A673 (cell line): Measurements from ENCODE around the gene KRTAP1-5. TPM values are rescaled to one million over a fixed set of nuclear protein-coding genes. Genes with fewer than 3 reads are reported as not detected.

Source experiments
- BruUV-seq: library from RNA; stranded (reverse); fragments of 400-500 nt; replicated peaks from 2 replicates; lab custom pipeline; 2021; lab: Mats Ljungman, UMichigan
- CTCF ChIA-PET: fragments of 300-600 bp; sonication (Branson Sonifier 250); formaldehyde crosslinking; loops from one replicate; lab custom pipeline; 2022; ENCODE audit warnings: antibody characterized with exemption; lab: Charles Lee
- POLR2A ChIA-PET: fragments of 300-600 bp; sonication (Branson Sonifier 250); formaldehyde crosslinking; loops from one replicate; lab custom pipeline; 2022; ENCODE audit warnings: antibody characterized with exemption; ENCODE audit not compliant: low non-redundant PET; lab: Charles Lee
- DNase-seq: peaks from one replicate; pipeline ENCODE4 v3.0.0-alpha.2; 2015; ENCODE audit warnings: low spot score
- H3K27ac ChIP-seq: fragments of 200-600 bp; sonication (generic); 2 replicates; pipeline ENCODE4 v1.5.1; 2016; ENCODE audit warnings: mixed run types, low read depth, mild to moderate bottlenecking, mixed read lengths, antibody characterized with exemption, low read length; ENCODE audit not compliant: poor library complexity, severe bottlenecking
- H3K27me3 ChIP-seq: fragments of 200-600 bp; sonication (generic); replicated peaks from 2 replicates; pipeline ENCODE4 v1.6.1; 2017; ENCODE audit warnings: mixed run types, low read depth, mild to moderate bottlenecking, mixed read lengths, antibody characterized with exemption, low read length; ENCODE audit not compliant: insufficient read depth, poor library complexity
- H3K36me3 ChIP-seq: fragments of 200-600 bp; sonication (generic); 2 replicates; pipeline ENCODE4 v1.6.1; 2016; ENCODE audit warnings: mixed run types, mild to moderate bottlenecking, mixed read lengths, antibody characterized with exemption, low read length; ENCODE audit not compliant: insufficient read depth, poor library complexity, severe bottlenecking
- H3K4me1 ChIP-seq: fragments of 200-600 bp; sonication (generic); 2 replicates; pipeline ENCODE4 v1.6.1; 2017; ENCODE audit warnings: mixed run types, mild to moderate bottlenecking, mixed read lengths, antibody characterized with exemption, low read length; ENCODE audit not compliant: insufficient read depth, poor library complexity, severe bottlenecking
- H3K4me3 ChIP-seq: fragments of 200-600 bp; sonication (generic); 2 replicates; pipeline ENCODE4 v1.5.1; 2016; ENCODE audit warnings: low read depth, mixed run types, mild to moderate bottlenecking, mixed read lengths, low read length; ENCODE audit not compliant: poor library complexity, severe bottlenecking
- H3K9me3 ChIP-seq: fragments of 200-600 bp; sonication (generic); 2 replicates; pipeline ENCODE4 v1.6.1; 2016; ENCODE audit warnings: mixed run types, low read depth, mild to moderate bottlenecking, mixed read lengths, antibody characterized with exemption, low read length; ENCODE audit not compliant: poor library complexity, severe bottlenecking
- EZH2 ChIP-seq: fragments of 200-600 bp; sonication (generic); IDR thresholded peaks from 2 replicates; pipeline ENCODE4 v1.6.1; 2017; ENCODE audit warnings: borderline replicate concordance, low read depth, mild to moderate bottlenecking, mixed read lengths, antibody characterized with exemption, low read length; ENCODE audit not compliant: poor library complexity, severe bottlenecking
- intact Hi-C: fragments of 100-400 bp; cut with micrococcal nuclease; formaldehyde crosslinking; loops from one replicate; pipeline ENCODE4 v1.10.0; 2022; ENCODE audit not compliant: unreplicated experiment
- total RNA-seq: library from RNA; stranded (reverse); gene quantifications from 2 replicates; pipeline ENCODE4 v1.2.3, GENCODE V29; 2021
- TF ChIP-seq, protein P1 (sequence below): fragments of 300-800, 200-600 bp; sonication (generic); conservative IDR thresholded peaks from 2 replicates; pipeline ENCODE4 v1.5.1; 2017; ENCODE audit warnings: low read depth, mild to moderate bottlenecking, antibody characterized with exemption, low read length, moderate library complexity, mixed read lengths

Gene KRTAP1-5
- total RNA-seq, 1 experiment from 2014 or later = not detected

- ChIA-PET POLR2A (no interaction called here), CTCF (no interaction called here)
- TF ChIP-seq, protein P1, sequence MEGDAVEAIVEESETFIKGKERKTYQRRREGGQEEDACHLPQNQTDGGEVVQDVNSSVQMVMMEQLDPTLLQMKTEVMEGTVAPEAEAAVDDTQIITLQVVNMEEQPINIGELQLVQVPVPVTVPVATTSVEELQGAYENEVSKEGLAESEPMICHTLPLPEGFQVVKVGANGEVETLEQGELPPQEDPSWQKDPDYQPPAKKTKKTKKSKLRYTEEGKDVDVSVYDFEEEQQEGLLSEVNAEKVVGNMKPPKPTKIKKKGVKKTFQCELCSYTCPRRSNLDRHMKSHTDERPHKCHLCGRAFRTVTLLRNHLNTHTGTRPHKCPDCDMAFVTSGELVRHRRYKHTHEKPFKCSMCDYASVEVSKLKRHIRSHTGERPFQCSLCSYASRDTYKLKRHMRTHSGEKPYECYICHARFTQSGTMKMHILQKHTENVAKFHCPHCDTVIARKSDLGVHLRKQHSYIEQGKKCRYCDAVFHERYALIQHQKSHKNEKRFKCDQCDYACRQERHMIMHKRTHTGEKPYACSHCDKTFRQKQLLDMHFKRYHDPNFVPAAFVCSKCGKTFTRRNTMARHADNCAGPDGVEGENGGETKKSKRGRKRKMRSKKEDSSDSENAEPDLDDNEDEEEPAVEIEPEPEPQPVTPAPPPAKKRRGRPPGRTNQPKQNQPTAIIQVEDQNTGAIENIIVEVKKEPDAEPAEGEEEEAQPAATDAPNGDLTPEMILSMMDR = no peak
- no peak for TF ChIP-seq EZH2
- no peak overlapping the region for H3K27ac ChIP-seq
- H3K4me1 ChIP-seq = no peaks in the 10 kb centered on the region
- intact Hi-C loops = no loop called here
- no peak for DNase-seq
- H3K36me3 ChIP-seq = no peaks in the 10 kb centered on the region
- H3K4me3 ChIP-seq = no peak overlapping the region
- H3K9me3 ChIP-seq = no peaks in the 10 kb centered on the region
- BruUV-seq = no TSS peak
- no peaks in the 10 kb centered on the region for H3K27me3 ChIP-seq
Observed at GRCh38 chr17:41071606-41072360, 44.8 kb upstream of the KRTAP1-5 start.

GRCh38 chr17:41069031-41069430 lies 42.0 kb upstream of the KRTAP1-5 start:
- H3K36me3 ChIP-seq = no peaks in the 10 kb centered on the region
- intact Hi-C loops = no loop called here
- no peaks in the 10 kb centered on the region for H3K4me1 ChIP-seq
- POLR2A ChIA-PET = no interaction called here
- DNase-seq = no peak
- H3K9me3 ChIP-seq = no peaks in the 10 kb centered on the region
- no peak overlapping the region for H3K4me3 ChIP-seq
- H3K27ac ChIP-seq = no peak overlapping the region
- no TSS peak for BruUV-seq
- no peaks in the 10 kb centered on the region for H3K27me3 ChIP-seq
- TF ChIP-seq, protein P1 = no peak
- TF ChIP-seq EZH2 = no peak
- CTCF ChIA-PET = no interaction called here

DNA sequence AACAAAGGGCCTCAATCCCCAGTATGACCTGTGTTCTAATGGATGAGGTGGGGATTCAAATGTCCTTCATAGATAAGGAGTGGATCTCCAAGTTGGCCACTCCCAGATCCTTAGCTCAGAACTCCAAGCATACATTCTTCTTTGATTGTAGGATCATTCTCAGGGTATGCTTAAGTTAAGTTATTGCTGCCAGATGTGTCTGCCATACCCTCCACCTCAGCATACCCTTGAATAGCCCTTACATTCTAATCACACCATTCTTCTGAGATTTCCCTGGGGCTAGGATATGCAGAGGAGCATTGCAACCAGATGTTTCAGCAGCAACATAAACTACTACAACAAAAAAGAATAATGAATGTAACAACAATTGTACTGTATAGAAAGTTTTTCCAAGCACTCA lies 40.3 kb upstream of the KRTAP1-5 start:
- no peak overlapping the region for H3K4me3 ChIP-seq
- no peaks in the 10 kb centered on the region for H3K9me3 ChIP-seq
- intact Hi-C loops = no loop called here
- H3K36me3 ChIP-seq = no peaks in the 10 kb centered on the region
- ChIA-PET CTCF (no interaction called here), POLR2A (no interaction called here)
- no peaks in the 10 kb centered on the region for H3K4me1 ChIP-seq
- DNase-seq = no peak
- no peak for TF ChIP-seq EZH2
- TF ChIP-seq, protein P1 = no peak
- BruUV-seq = no TSS peak
- no peaks in the 10 kb centered on the region for H3K27me3 ChIP-seq
- no peak overlapping the region for H3K27ac ChIP-seq
